WTC11 (cell line): Measurements from ENCODE around the gene HERC2. TPM values are rescaled to one million over a fixed set of nuclear protein-coding genes. Genes with fewer than 3 reads are reported as not detected.
"Not testable (repeated sequence)": the region's sequence is repeated elsewhere in the genome, so short reads cannot be mapped to it uniquely, and the experiment has no call there.

Experiments
- ATAC-seq: fragments of 200-7000 bp; cut with Tn5 transposase; 2 replicates; pipeline ENCODE4 v1.10.0; 2021; ENCODE audit warnings: mild to moderate bottlenecking, moderate library complexity
- CTCF ChIA-PET: fragments of 300-600 bp; sonication (Branson Sonifier 250); formaldehyde crosslinking; loops from one replicate; lab custom pipeline; 2021; ENCODE audit warnings: antibody characterized with exemption; lab: Charles Lee
- POLR2A ChIA-PET: fragments of 350-600 bp; sonication (Branson Sonifier 250); formaldehyde crosslinking; loops from one replicate; lab custom pipeline; 2021; ENCODE audit warnings: antibody characterized with exemption; lab: Charles Lee
- DNase-seq: peaks from one replicate; pipeline ENCODE4 v3.0.0; 2021; ENCODE audit warnings: low spot score
- H3K27ac Mint-ChIP-seq: 2 replicates; pipeline ENCODE4 v1.8.0; 2021; ENCODE audit warnings: mixed read lengths
- H3K27me3 Mint-ChIP-seq: 2 replicates; pipeline ENCODE4 v1.8.0; 2021; ENCODE audit warnings: low read depth, mild to moderate bottlenecking, moderate library complexity, mixed read lengths
- H3K36me3 Mint-ChIP-seq: 2 replicates; pipeline ENCODE4 v1.8.0; 2021; ENCODE audit warnings: mixed read lengths
- H3K4me1 Mint-ChIP-seq: 2 replicates; pipeline ENCODE4 v1.8.0; 2022; ENCODE audit warnings: mixed read lengths
- H3K4me3 Mint-ChIP-seq: 2 replicates; pipeline ENCODE4 v1.8.0; 2021; ENCODE audit warnings: mild to moderate bottlenecking, moderate library complexity, mixed read lengths
- H3K9me3 Mint-ChIP-seq: 2 replicates; pipeline ENCODE4 v1.8.0; 2021; ENCODE audit warnings: mixed read lengths
- ETV6 ChIP-seq: sonication (generic); formaldehyde crosslinking; IDR thresholded peaks from 2 replicates; pipeline ENCODE4 v1.8.1; 2022; ENCODE audit warnings: mild to moderate bottlenecking, missing genetic modification reagents
- GTF2I ChIP-seq: fragments of 250-450 bp; sonication (Bioruptor Pico); conservative IDR thresholded peaks from 2 replicates; pipeline ENCODE4 v1.4.0; 2021; ENCODE audit warnings: mild to moderate bottlenecking
- HMGA2 ChIP-seq: fragments of 250-450 bp; sonication (Bioruptor Pico); IDR thresholded peaks from 2 replicates; pipeline ENCODE4 v1.4.0; 2021; ENCODE audit warnings: mild to moderate bottlenecking, moderate library complexity
- NR3C1 ChIP-seq: sonication (generic); formaldehyde crosslinking; conservative IDR thresholded peaks from 2 replicates; pipeline ENCODE4 v1.8.1; 2023; ENCODE audit warnings: low read depth, mild to moderate bottlenecking, missing genetic modification reagents
- RELA ChIP-seq: sonication (generic); formaldehyde crosslinking; IDR thresholded peaks from 2 replicates; pipeline ENCODE4 v1.8.1; 2022; ENCODE audit warnings: missing genetic modification reagents, mild to moderate bottlenecking, borderline replicate concordance
- total RNA-seq: library from RNA; stranded (reverse); gene quantifications from 3 replicates; pipeline ENCODE4 v1.2.3, GENCODE V29; 2021

HERC2 gene
- total RNA-seq, 1 experiment from 2014 or later: 81.5 TPM

DNA sequence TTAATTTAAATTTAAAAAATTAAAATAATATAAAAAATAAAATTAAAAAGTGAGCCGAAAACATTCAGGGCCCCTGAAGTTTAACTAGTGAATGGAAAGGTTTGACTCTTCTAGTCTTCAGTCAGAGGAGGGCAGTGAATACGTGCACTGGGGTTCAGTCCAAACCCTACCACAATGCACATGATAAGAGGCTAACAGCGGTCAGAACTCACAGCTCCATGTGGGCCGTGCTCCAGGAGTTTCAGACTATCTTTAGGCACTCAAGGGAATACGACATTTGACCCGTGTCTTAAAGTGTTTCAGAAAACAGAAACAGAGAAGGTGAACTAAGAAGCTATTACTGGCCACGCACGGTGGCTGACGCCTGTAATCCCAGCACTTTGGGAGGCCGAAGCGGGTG lies 11.5 kb downstream of the HERC2 start:
- 0 out of 2 replicates have a peak, but pooled peaks have one; percentile 23 for TF ChIP-seq HMGA2 (CRISPR knock-in tag)
- H3K4me3 Mint-ChIP-seq, DNase-seq, H3K4me1 Mint-ChIP-seq, POLR2A ChIA-PET, ATAC-seq, CTCF ChIA-PET, H3K27ac Mint-ChIP-seq: not testable (repeated sequence)
- Mint-ChIP-seq H3K27me3 (peaks cover 16% of the 10 kb centered on the region), H3K9me3 (peaks cover 66% of the 10 kb centered on the region), H3K36me3 (peaks cover 79% of the 10 kb centered on the region)

DNA sequence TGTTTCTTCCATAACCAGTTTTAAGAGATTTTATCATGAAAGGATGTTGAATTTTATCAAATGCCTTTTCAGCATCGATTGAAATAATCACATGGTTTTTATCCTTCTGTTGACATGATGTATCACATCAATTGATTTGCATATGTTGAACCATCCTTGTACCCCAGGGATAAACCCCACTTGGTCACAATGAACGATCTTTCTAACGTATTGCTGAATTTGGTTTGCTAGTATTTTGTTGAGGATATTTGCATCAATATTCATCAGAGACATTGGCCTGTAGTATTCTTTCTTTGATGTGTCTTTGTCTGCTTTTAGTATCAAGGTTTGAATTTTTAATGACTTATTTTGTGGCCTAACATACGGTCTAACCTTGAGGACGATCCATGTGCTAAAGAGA lies 13.3 kb downstream of the HERC2 start:
- Mint-ChIP-seq H3K36me3 (peaks cover 69% of the 10 kb centered on the region), H3K27me3 (peaks cover 16% of the 10 kb centered on the region), H3K9me3 (peaks cover 59% of the 10 kb centered on the region)
- CTCF ChIA-PET, H3K4me1 Mint-ChIP-seq, POLR2A ChIA-PET, ATAC-seq, H3K27ac Mint-ChIP-seq, H3K4me3 Mint-ChIP-seq, DNase-seq: not testable (repeated sequence)

DNA sequence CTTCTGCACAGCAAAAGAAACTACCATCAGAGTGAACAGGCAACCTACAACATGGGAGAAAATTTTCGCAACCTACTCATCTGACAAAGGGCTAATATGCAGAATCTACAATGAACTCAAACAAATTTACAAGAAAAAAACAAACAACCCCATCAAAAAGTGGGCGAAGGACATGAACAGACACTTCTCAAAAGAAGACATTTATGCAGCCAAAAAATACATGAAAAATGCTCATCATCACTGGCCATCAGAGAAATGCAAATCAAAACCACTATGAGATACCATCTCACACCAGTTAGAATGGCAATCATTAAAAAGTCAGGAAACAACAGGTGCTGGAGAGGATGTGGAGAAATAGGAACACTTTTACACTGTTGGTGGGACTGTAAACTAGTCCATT lies 16.3 kb downstream of the HERC2 start:
- peaks cover 16% of the 10 kb centered on the region for H3K27me3 Mint-ChIP-seq
- H3K4me3 Mint-ChIP-seq, H3K4me1 Mint-ChIP-seq, DNase-seq, CTCF ChIA-PET, ATAC-seq, POLR2A ChIA-PET, H3K27ac Mint-ChIP-seq: not testable (repeated sequence)
- H3K36me3 Mint-ChIP-seq: peaks cover 61% of the 10 kb centered on the region
- H3K9me3 Mint-ChIP-seq: peaks cover 59% of the 10 kb centered on the region

DNA sequence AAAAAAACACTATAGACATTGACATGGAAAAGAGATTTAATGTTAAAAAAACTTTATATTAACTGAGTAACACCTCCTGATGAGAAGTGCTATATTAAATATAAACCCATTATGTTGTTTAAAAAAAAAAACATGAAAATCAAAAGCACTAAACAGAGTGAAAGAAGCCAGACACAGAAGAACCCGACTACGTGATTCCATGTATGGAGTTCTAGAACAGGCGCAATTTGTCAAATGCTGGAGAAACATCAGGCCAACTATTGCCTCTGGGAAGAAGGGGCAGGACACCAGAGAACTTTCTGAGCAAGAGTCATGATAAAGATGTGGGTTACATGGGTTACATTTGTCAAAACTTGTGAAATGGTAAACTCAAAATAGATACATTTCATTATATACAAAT lies 24.5 kb downstream of the HERC2 start:
- DNase-seq, H3K27me3 Mint-ChIP-seq, H3K27ac Mint-ChIP-seq, H3K4me3 Mint-ChIP-seq, POLR2A ChIA-PET, H3K9me3 Mint-ChIP-seq, CTCF ChIA-PET, ATAC-seq: not testable (repeated sequence)
- H3K36me3 Mint-ChIP-seq: peaks cover 17% of the 10 kb centered on the region
- H3K4me1 Mint-ChIP-seq: peaks cover 20% of the 10 kb centered on the region

DNA sequence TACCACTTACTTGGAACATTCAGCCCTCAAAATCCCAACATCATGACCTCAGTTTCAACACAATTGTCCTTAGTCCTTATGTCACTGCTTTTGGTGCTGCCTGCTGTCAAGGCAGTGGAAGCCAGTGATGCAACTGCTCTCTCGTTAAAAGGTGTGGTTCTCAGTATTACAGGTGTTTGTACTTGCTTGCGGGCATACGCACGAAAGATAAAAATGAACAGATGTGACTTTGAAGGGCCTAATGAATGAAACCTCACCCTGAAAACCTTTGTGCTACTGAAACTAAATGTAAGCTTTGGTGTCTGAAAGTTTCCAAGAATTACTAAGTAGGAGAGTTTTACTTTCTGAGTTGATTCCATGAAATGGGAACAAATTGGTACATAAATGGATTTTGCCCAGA lies 25.2 kb downstream of the HERC2 start:
- H3K9me3 Mint-ChIP-seq, POLR2A ChIA-PET, H3K4me3 Mint-ChIP-seq, CTCF ChIA-PET, H3K27me3 Mint-ChIP-seq, ATAC-seq, DNase-seq, H3K27ac Mint-ChIP-seq: not testable (repeated sequence)
- Mint-ChIP-seq H3K36me3 (peaks cover 23% of the 10 kb centered on the region), H3K4me1 (peaks cover 23% of the 10 kb centered on the region)

DNA sequence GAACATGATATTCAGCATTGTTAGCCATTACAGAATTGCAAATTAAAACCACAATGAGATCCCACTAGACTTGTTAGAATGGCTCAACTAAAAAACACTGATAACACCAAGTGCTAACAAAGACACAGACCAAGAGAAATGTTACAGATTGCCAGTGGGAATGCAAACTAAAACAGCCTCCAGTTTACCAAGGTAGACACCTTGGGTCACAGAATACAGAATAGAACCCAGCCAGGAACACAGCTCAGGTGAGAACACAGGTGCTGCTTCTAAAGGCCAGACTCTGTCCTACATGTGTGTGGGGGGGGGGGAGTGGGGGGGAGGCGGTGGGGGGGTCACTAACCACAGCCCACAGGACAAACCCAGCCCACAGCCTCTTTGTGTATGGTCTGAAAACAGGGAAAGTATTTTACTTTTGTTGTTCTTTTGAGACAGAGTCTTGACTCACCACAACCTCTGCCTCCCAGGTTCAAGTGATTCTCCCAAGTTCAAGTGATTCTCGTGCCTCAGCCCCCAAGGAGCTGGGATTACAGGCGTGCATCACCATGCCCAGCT lies 26.9 kb downstream of the HERC2 start:
- H3K4me3 Mint-ChIP-seq, DNase-seq, CTCF ChIA-PET, ATAC-seq, POLR2A ChIA-PET, H3K27me3 Mint-ChIP-seq: not testable (repeated sequence)
- H3K36me3 Mint-ChIP-seq: peaks cover 38% of the 10 kb centered on the region
- H3K4me1 Mint-ChIP-seq: peaks cover 23% of the 10 kb centered on the region
- H3K9me3 Mint-ChIP-seq: peaks cover 10% of the 10 kb centered on the region
- peak overlapping the region; percentile 93 for H3K27ac Mint-ChIP-seq

DNA sequence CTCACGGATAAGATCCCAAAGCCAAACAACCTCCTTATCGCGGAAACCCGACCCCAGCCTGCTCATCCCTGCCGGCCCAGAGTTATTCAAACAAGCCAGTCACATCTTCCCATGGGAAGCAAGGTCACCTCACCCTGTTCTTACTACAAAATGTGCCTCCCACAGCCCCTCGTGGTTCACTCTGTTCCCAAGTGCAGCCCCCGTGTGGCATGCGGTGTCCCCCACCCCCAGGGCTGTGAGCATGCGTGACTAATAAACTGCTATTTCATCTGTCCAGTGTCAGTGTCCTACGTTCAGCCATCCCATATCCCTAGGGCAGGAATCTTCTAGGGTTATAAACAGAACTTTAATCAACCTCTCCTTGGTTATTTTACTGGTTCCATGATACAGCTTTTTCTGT lies 27.4 kb downstream of the HERC2 start:
- Mint-ChIP-seq H3K4me3 (peak overlapping the region; percentile 36), H3K4me1 (peaks cover 23% of the 10 kb centered on the region), H3K27ac (peak overlapping the region; percentile 93), H3K36me3 (peaks cover 44% of the 10 kb centered on the region), H3K9me3 (peaks cover 15% of the 10 kb centered on the region)
- ATAC-seq, DNase-seq, H3K27me3 Mint-ChIP-seq, POLR2A ChIA-PET, CTCF ChIA-PET: not testable (repeated sequence)

DNA sequence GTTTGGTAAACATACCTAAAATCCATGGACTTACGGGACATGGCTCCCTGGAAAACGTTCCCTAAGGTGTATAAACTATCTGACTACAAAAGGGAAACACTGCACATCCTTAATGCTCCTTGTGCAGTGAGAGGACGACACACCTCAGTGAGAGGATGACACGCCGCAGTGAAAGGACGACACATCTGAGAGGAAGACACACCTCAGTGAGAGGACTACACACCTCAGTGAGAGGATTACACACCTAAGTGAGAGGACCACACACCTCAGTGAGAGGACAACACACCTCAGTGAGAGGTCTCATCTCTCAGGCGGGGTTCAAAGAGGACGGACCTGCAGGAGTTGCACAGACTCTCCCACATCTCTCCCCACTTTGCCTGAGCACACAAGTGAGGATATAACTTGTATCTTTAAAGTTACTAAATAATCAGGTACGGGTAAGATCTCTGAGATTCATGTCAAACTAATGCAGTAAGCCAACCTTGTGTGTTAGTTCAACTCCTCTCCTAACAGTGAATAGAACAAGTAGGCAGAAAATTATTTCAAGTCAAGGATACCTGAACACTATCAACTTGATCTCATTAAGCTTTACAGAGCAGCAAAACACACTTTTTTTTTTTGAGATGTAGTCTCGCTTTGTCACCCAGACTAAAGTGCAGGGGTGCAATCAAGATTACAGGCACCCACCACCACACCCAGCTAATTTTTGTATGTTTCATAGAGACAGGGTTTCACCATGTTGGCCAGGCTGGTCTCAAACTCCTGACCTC lies 32.1 kb downstream of the HERC2 start:
- no peaks in the 10 kb centered on the region; the same call in 1 of the 2 replicates for H3K27me3 Mint-ChIP-seq
- H3K27ac Mint-ChIP-seq: no peak overlapping the region
- ATAC-seq (no peak), DNase-seq (no peak)
- TF ChIP-seq GTF2I (CRISPR knock-in tag) (no peak), NR3C1 (no peak), ETV6 (no peak), RELA (CRISPR knock-in tag) (no peak)
- no peak overlapping the region for H3K4me3 Mint-ChIP-seq
- peaks cover 22% of the 10 kb centered on the region for H3K9me3 Mint-ChIP-seq
- H3K4me1 Mint-ChIP-seq: peaks cover 32% of the 10 kb centered on the region
- CTCF ChIA-PET: no interaction called here
- H3K36me3 Mint-ChIP-seq: peaks cover 55% of the 10 kb centered on the region
- POLR2A ChIA-PET: no interaction called here

DNA sequence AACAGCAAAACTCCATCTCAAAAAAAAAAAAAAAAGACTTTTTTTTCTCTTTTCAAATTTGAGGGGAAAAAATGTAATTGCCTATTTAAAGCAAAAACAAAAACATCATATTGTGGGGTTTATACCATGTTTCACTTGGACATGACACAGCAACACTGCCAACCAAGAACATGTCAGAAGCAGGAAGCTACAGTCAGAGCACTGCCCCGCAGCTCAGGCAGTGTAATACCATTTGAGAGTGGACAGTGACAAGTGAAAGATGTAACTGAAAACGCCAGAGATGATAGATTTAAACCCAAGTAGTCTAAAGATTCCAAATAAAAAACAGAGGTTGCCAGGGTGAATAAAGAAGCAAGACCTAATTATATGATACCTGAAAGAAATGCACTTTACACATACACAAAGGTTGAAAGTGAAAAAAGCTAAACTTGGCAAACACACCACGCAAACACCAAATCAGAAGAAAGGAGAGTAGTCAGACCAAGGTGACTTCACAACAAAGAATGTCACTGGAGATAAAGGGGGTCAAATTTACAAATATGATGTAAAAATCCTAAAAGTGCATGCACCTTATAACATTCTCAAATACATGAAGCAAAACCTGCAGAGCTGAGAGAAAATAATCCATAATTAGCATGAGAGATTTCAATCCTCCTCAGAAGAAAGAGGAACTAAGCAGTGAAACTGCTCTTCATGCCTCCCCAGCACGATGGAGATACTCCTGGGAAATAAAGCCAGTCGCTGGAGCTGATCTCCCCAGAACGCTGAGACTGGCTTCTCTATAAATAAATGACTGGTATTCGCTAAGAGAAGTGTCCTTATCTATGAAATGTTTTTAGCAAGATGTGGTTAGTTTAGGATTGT lies 32.9 kb downstream of the HERC2 start:
- Mint-ChIP-seq H3K9me3 (peaks cover 22% of the 10 kb centered on the region), H3K36me3 (peaks cover 57% of the 10 kb centered on the region), H3K4me1 (peaks cover 32% of the 10 kb centered on the region)
- DNase-seq, H3K27ac Mint-ChIP-seq, H3K27me3 Mint-ChIP-seq, POLR2A ChIA-PET, CTCF ChIA-PET, H3K4me3 Mint-ChIP-seq, ATAC-seq: not testable (repeated sequence)

DNA sequence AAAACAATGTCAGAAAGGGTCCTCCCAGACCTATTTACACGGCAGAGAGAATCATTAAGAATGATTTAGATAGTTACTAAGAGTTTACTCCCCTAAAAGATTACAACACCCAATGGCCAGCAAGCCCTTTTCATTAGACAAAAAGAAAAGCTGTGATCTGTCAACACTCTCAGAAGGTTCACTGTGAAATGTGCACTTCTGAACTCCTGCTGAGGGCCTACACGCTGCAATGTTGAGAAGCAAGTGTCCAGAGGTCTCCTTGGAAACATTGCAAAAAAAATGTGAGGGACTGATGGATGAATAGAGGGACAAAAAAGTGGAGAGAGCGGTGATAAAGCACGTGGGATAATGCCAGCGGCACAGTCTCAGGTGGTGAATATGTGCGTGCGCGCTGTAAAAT lies 35.3 kb downstream of the HERC2 start:
- DNase-seq, H3K4me3 Mint-ChIP-seq: not testable (repeated sequence)
- peaks cover 46% of the 10 kb centered on the region for H3K36me3 Mint-ChIP-seq

More for the DNA sequence above, 35.3 kb downstream of the HERC2 start:
- peaks cover 22% of the 10 kb centered on the region for H3K9me3 Mint-ChIP-seq
- H3K27me3 Mint-ChIP-seq, CTCF ChIA-PET, ATAC-seq, POLR2A ChIA-PET: not testable (repeated sequence)
- H3K4me1 Mint-ChIP-seq: peaks cover 32% of the 10 kb centered on the region
- H3K27ac Mint-ChIP-seq: peak overlapping the region; percentile 83
